Immature natural killer cell (primary cell): ENCODE data around the gene OS9. TPM values are rescaled to one million over a fixed set of nuclear protein-coding genes. Genes with fewer than 3 reads are reported as not detected.

Source experiments
- DNase-seq, 3 donors: peaks; one replicate each; pipeline ENCODE4 v3.0.0; 2022; ENCODE audit warnings: mixed read lengths in 1 of 3
- H3K27ac Mint-ChIP-seq, 6 donors: one replicate each; pipeline ENCODE4 v1.8.0; 2020; ENCODE audit warnings: mixed read lengths in 6 of 6, mild to moderate bottlenecking in 5 of 6, inconsistent platforms in 4 of 6, moderate library complexity in 3 of 6
- H3K27me3 Mint-ChIP-seq, 3 donors: one replicate each; pipeline ENCODE4 v1.8.0; 2020 to 2021; ENCODE audit warnings: low read depth in 3 of 3, mild to moderate bottlenecking in 3 of 3, mixed read lengths in 3 of 3, moderate library complexity in 3 of 3, inconsistent platforms in 1 of 3
- H3K36me3 Mint-ChIP-seq, 3 donors: one replicate each; pipeline ENCODE4 v1.8.0; 2020; ENCODE audit warnings: mixed read lengths in 3 of 3, inconsistent platforms in 2 of 3, mild to moderate bottlenecking in 2 of 3
- H3K4me1 Mint-ChIP-seq, 2 donors: one replicate each; pipeline ENCODE4 v1.8.0; 2020; ENCODE audit warnings: inconsistent platforms in 2 of 2, mild to moderate bottlenecking in 2 of 2, mixed read lengths in 2 of 2, moderate library complexity in 1 of 2
- H3K4me3 Mint-ChIP-seq, 5 donors: one replicate each; pipeline ENCODE4 v1.8.0; 2020; ENCODE audit warnings: mild to moderate bottlenecking in 5 of 5, mixed read lengths in 5 of 5, inconsistent platforms in 3 of 5, moderate library complexity in 3 of 5
- H3K9me3 Mint-ChIP-seq, 6 donors: one replicate each; pipeline ENCODE4 v1.8.0; 2020; ENCODE audit warnings: mild to moderate bottlenecking in 6 of 6, mixed read lengths in 6 of 6, inconsistent platforms in 4 of 6, moderate library complexity in 3 of 6
- polyA plus RNA-seq, 3 donors: library from polyadenylated mRNA; unstranded; fragments of 300-500 nt; fragmentation: Illumina TruSeq; gene quantifications; one replicate each; pipeline ENCODE4 v1.2.3, GENCODE V29; 2021

Gene OS9
- polyA plus RNA-seq, 3 donors from 2014 or later = 54.2 to 111 (median 59.5) TPM

- peaks cover 4 to 12% (median 6%) of the 10 kb centered on the region in 3 donors for H3K36me3 Mint-ChIP-seq
- peaks cover 56 to 64% of the 10 kb centered on the region in 2 donors for H3K4me1 Mint-ChIP-seq
Measured at GRCh38 chr12:57739387-57739786, 45.5 kb downstream of the OS9 start.

GRCh38 chr12:57739914-57740538 lies 46.1 kb downstream of the OS9 start:
- Mint-ChIP-seq H3K9me3 (no peaks in the 10 kb centered on the region), H3K36me3 (peaks cover under 1 to 5% (median 2%) of the 10 kb centered on the region in 3 donors), H3K4me3 (peak overlapping the region; percentile 62 to 95 (median 74)), H3K4me1 (peaks cover 57 to 64% of the 10 kb centered on the region in 2 donors), H3K27me3 (peaks cover 13 to 27% (median 23%) of the 10 kb centered on the region in 3 donors), H3K27ac (peak overlapping the region; percentile 94 to 99 (median 98))
- no peak for DNase-seq

More at GRCh38 chr12:57739387-57739786, 45.5 kb downstream of the OS9 start:
- peak overlapping the region; percentile 76 to 96 (median 85) for H3K27ac Mint-ChIP-seq
- peak overlapping the region; percentile 30 to 74 (median 68) for H3K4me3 Mint-ChIP-seq
- no peaks in the 10 kb centered on the region for H3K9me3 Mint-ChIP-seq
- DNase-seq = no peak
- peaks cover 12 to 21% (median 17%) of the 10 kb centered on the region in 3 donors for H3K27me3 Mint-ChIP-seq

GRCh38 chr12:57740656-57741412 lies 46.9 kb downstream of the OS9 start:
- peak overlapping the region; percentile 94 to 99 (median 98) for H3K27ac Mint-ChIP-seq
- H3K4me1 Mint-ChIP-seq = peaks cover 63 to 68% of the 10 kb centered on the region in 2 donors
- H3K27me3 Mint-ChIP-seq = peaks cover 13 to 28% (median 27%) of the 10 kb centered on the region in 3 donors
- no peaks in the 10 kb centered on the region for H3K9me3 Mint-ChIP-seq
- H3K36me3 Mint-ChIP-seq = peaks cover 0 to 5% (median 0%) of the 10 kb centered on the region in 3 donors
- peak overlapping the region; percentile 86 to 96 (median 89) for H3K4me3 Mint-ChIP-seq
- DNase-seq = peak; percentile 88

DNA sequence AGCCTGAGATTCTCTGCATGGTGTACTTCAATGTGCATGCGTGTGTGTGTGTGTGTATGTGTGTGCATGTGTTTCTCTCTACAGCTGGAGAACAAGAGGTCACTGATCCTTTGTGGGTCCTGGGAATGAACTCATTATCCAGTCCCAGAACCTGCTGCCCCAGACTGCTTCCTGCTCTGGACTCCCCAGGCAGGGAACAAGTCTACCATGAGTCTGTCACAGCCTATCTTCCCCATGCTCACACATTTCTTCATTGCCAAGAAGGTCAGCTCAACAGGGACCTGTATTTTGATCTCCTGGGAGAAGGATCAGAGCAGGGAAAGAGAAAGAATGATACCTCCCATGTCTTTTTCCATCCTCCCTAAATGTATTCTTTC lies 47.5 kb downstream of the OS9 start:
- Mint-ChIP-seq H3K4me1 (peaks cover 68 to 71% of the 10 kb centered on the region in 2 donors), H3K36me3 (peaks cover 0 to 5% (median 0%) of the 10 kb centered on the region in 3 donors), H3K9me3 (no peaks in the 10 kb centered on the region), H3K4me3 (peak overlapping the region; percentile 86 to 96 (median 89)), H3K27me3 (peaks cover 12 to 28% (median 27%) of the 10 kb centered on the region in 3 donors), H3K27ac (peak overlapping the region; percentile 94 to 99 (median 98))
- DNase-seq = no peak

DNA sequence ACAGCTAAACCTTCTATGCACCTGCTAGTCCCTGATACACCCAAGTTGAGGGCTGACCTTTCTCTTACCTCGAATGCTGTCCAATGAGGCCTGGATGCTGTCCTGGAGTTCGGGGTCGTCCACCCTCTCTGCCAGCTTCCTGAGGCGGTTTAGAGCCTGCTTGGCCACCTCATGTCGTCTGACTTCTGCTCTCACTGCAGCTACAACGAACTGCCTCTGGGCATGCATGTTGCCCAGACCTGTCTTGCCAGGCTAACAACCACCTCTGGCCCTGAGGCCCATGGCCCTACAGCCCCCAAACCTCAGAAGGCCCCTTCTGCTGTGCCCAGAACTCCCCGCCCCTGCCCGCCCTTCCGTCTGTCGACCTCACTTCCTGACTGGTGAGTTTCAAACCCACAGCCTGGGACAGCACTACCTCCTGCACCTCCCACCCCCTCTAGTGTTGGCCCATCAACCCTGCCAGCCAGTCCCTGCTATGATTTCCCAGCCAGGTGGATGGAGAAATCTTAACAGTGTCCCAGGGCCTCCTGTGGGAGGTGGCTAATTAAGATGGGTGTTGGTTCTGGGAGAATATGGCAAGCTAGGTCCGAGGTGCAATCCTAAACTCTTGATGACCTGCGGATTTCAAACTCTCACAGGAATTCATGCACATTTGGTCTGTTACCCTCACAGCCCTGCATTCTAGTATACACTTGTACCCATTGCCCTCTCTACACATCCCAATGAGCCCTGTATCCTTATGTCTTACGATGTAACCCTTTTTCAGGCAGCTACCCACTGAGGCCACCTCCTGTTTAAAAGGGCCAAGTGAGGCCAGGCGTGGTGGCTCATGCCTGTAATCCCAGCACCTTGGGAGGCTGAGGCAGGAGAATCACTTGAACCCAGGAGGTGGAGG lies 48.2 kb downstream of the OS9 start:
- peak overlapping the region; percentile 86 to 96 (median 89) for H3K4me3 Mint-ChIP-seq
- H3K9me3 Mint-ChIP-seq = no peaks in the 10 kb centered on the region
- peak overlapping the region; percentile 94 to 99 (median 98) for H3K27ac Mint-ChIP-seq
- H3K27me3 Mint-ChIP-seq = peaks cover 8 to 28% (median 27%) of the 10 kb centered on the region in 3 donors
- H3K4me1 Mint-ChIP-seq = peaks cover 66 to 73% of the 10 kb centered on the region in 2 donors
- H3K36me3 Mint-ChIP-seq = peaks cover 0 to 6% (median under 1%) of the 10 kb centered on the region in 3 donors
- peak; percentile 82 to 83 (median 82) for DNase-seq

GRCh38 chr12:57743769-57744168 lies 49.8 kb downstream of the OS9 start:
- peaks cover 66 to 77% of the 10 kb centered on the region in 2 donors for H3K4me1 Mint-ChIP-seq
- DNase-seq = no peak
- no peaks in the 10 kb centered on the region for H3K9me3 Mint-ChIP-seq
- H3K27me3 Mint-ChIP-seq = peaks cover 8 to 29% (median 28%) of the 10 kb centered on the region in 3 donors
- peak overlapping the region; percentile 94 to 99 (median 98) for H3K27ac Mint-ChIP-seq
- H3K4me3 Mint-ChIP-seq = peak overlapping the region; percentile 88 to 98 (median 90)
- H3K36me3 Mint-ChIP-seq = peaks cover 4 to 10% (median 9%) of the 10 kb centered on the region in 3 donors

DNA sequence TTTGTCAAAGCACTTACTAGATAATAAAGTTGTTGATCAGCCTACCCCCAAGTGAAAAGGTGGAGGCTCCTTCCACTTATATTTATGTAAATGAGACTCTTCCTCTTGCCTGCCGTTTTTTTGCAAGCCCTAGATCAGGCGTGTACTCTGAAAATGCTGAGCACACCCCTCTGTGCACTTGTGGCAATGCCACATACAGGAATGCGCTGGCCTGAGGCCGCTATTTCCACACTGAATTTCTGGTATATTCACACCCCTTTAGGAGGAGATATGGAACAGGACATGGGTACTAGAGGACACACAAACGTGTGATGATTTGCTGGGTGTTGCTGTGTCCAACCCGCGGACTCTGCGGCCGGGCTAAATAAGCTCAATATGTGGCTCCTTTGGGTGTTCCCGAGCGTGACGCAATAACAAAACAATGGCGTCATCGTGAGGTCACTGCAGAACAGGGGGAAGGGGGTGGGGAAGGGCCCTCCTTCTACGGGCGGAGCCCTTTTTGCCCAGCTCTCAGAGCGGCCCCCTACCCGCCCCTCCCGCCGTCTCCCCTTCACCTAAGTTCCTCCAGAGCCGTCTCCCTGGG lies 50.4 kb downstream of the OS9 start:
- DNase-seq = peak; percentile 77 to 82 (median 80)
- Mint-ChIP-seq H3K4me1 (peaks cover 62 to 72% of the 10 kb centered on the region in 2 donors), H3K27ac (peak overlapping the region; percentile 94 to 99 (median 98)), H3K4me3 (peak overlapping the region; percentile 88 to 98 (median 90)), H3K36me3 (peaks cover 4 to 14% (median 6%) of the 10 kb centered on the region in 3 donors), H3K27me3 (peaks cover 8 to 29% (median 28%) of the 10 kb centered on the region in 3 donors), H3K9me3 (no peaks in the 10 kb centered on the region)

- Mint-ChIP-seq H3K27me3 (peaks cover 8 to 29% (median 28%) of the 10 kb centered on the region in 3 donors), H3K36me3 (peaks cover 4 to 15% (median 4%) of the 10 kb centered on the region in 3 donors), H3K4me1 (peaks cover 56 to 67% of the 10 kb centered on the region in 2 donors), H3K4me3 (peak within 1 kb of the TSS; percentile 88 to 98 (median 90)), H3K27ac (peak within 1 kb of the TSS; percentile 94 to 99 (median 98)), H3K9me3 (no peaks in the 10 kb centered on the region)
- DNase-seq = peak; percentile 94 to 95 (median 94)
Measured at GRCh38 chr12:57744777-57745484, 51.0 kb downstream of the OS9 start, which contains the start of gene TSPAN31. TSPAN31 (plus strand) TSS chr12:57745039; CDS start chr12:57745155, 116 bp downstream.

GRCh38 chr12:57745485-57745881 lies 51.6 kb downstream of the OS9 start:
- Mint-ChIP-seq H3K9me3 (no peaks in the 10 kb centered on the region), H3K36me3 (peaks cover 4 to 15% (median 4%) of the 10 kb centered on the region in 3 donors), H3K4me1 (peaks cover 55 to 67% of the 10 kb centered on the region in 2 donors), H3K27ac (peak overlapping the region; percentile 94 to 99 (median 98)), H3K4me3 (peak overlapping the region; percentile 88 to 98 (median 90)), H3K27me3 (peaks cover 8 to 29% (median 27%) of the 10 kb centered on the region in 3 donors)
- no peak for DNase-seq

- peak overlapping the region; percentile 88 to 98 (median 90) for H3K4me3 Mint-ChIP-seq
- DNase-seq = no peak
- peaks cover 51 to 67% of the 10 kb centered on the region in 2 donors for H3K4me1 Mint-ChIP-seq
- peaks cover 4 to 15% (median 4%) of the 10 kb centered on the region in 3 donors for H3K36me3 Mint-ChIP-seq
- peaks cover 4 to 24% (median 23%) of the 10 kb centered on the region in 3 donors for H3K27me3 Mint-ChIP-seq
- peak overlapping the region; percentile 94 to 99 (median 98) for H3K27ac Mint-ChIP-seq
- H3K9me3 Mint-ChIP-seq = no peaks in the 10 kb centered on the region
Measured at GRCh38 chr12:57746025-57746424, 52.1 kb downstream of the OS9 start.

DNA sequence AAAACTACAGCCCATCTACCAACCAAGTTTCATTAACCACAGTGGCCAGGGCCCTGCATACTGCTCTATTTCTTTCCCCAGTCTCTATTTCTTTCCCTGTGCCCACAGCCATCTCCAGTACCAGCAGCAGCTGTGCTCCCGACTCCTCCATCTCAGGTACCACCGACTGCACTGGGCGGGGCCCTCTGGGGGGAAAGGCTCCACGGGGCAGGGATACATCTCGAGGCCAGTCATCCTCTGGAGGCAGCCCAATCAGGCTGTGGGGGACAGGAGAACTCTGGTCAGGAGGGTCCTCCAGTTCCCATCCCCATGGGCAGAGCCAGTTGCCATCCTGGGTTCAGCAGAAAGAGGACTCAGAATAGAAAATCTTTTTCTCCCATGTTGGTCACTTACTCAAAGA lies 55.1 kb downstream of the OS9 start:
- H3K4me3 Mint-ChIP-seq = no peak overlapping the region
- peak overlapping the region in 3 of 6 donors; percentile 29 to 40 (median 35) for H3K27ac Mint-ChIP-seq
- H3K36me3 Mint-ChIP-seq = peaks cover 4 to 15% (median 4%) of the 10 kb centered on the region in 3 donors
- peaks cover 6 to 23% (median 21%) of the 10 kb centered on the region in 3 donors for H3K27me3 Mint-ChIP-seq
- DNase-seq = no peak
- H3K9me3 Mint-ChIP-seq = no peaks in the 10 kb centered on the region
- H3K4me1 Mint-ChIP-seq = peaks cover 59 to 74% of the 10 kb centered on the region in 2 donors
